GM23248 (cell line): ENCODE data around the gene COX5A.

Experiments used
- EZH2 ChIP-seq: fragments of 200-600 bp; sonication (generic); IDR thresholded peaks from 2 replicates; pipeline ENCODE4 v1.6.1; 2018; ENCODE audit warnings: antibody characterized with exemption, mild to moderate bottlenecking; ENCODE audit not compliant: insufficient read depth, poor library complexity, severe bottlenecking
- EZH2phosphoT487 ChIP-seq: fragments of 200-600 bp; sonication (generic); IDR thresholded peaks from 2 replicates; pipeline ENCODE4 v1.6.1; 2018; ENCODE audit warnings: antibody characterized with exemption, moderate library complexity, mild to moderate bottlenecking, low read depth; ENCODE audit not compliant: insufficient read depth

- TF ChIP-seq EZH2 (no peak), EZH2phosphoT487 (no peak)
These were observed 22.4 kb upstream of the COX5A start for GRCh38 chr15:74960286-74960685.
